Activated T-cell treated with anti-CD3 and anti-CD28 coated beads, Interleukin-2, amount 50 U/mL, for 4 hours (primary cell): ENCODE results near the gene SPTBN1. TPM values are rescaled to one million over a fixed set of nuclear protein-coding genes. Genes with fewer than 3 reads are reported as not detected.
"Not testable (repeated sequence)": the region's sequence is repeated elsewhere in the genome, so short reads cannot be mapped to it uniquely, and the experiment has no call there.

Experiments
- ATAC-seq, 2 donors: fragments of 200-7000 bp; cut with Tn5 transposase; one replicate each; pipeline ENCODE4 v1.10.0; 2021
- DNase-seq: peaks from one replicate; pipeline ENCODE4 v3.0.0-alpha.2; 2020
- H3K27me3 Mint-ChIP-seq: one replicate; pipeline ENCODE4 v1.8.0; 2021; ENCODE audit warnings: low read depth, mixed read lengths
- H3K36me3 Mint-ChIP-seq: one replicate; pipeline ENCODE4 v1.8.0; 2022; ENCODE audit warnings: mixed read lengths; ENCODE audit not compliant: insufficient read depth
- H3K4me1 Mint-ChIP-seq: one replicate; pipeline ENCODE4 v1.8.0; 2021; ENCODE audit warnings: low read depth, mixed read lengths
- H3K4me3 Mint-ChIP-seq: one replicate; pipeline ENCODE4 v1.8.0; 2021; ENCODE audit warnings: mild to moderate bottlenecking, moderate library complexity, mixed read lengths
- H3K9me3 Mint-ChIP-seq: one replicate; pipeline ENCODE4 v1.8.0; 2021; ENCODE audit warnings: mixed read lengths
- total RNA-seq, 3 donors: library from RNA; stranded (reverse); gene quantifications; one replicate each; pipeline ENCODE4 v1.2.1, GENCODE V29; 2021

SPTBN1 gene
- total RNA-seq, 3 donors from 2014 or later = 23.4 to 27.9 (median 24.0) TPM

GRCh38 chr2:54470266-54470938 lies 14.3 kb downstream of the SPTBN1 start:
- no peak for DNase-seq

GRCh38 chr2:54471221-54471711 lies 15.1 kb downstream of the SPTBN1 start:
- Mint-ChIP-seq H3K27me3 (peaks cover 3% of the 10 kb centered on the region), H3K9me3 (no peaks in the 10 kb centered on the region), H3K36me3 (no peaks in the 10 kb centered on the region), H3K4me3 (no peak overlapping the region), H3K4me1 (no peaks in the 10 kb centered on the region)
- no peak for ATAC-seq
- DNase-seq = no peak

More at GRCh38 chr2:54470266-54470938, 14.3 kb downstream of the SPTBN1 start:
- no peaks in the 10 kb centered on the region for H3K36me3 Mint-ChIP-seq
- H3K9me3 Mint-ChIP-seq = no peaks in the 10 kb centered on the region
- H3K4me3 Mint-ChIP-seq = no peak overlapping the region
- peaks cover 3% of the 10 kb centered on the region for H3K27me3 Mint-ChIP-seq
- H3K4me1 Mint-ChIP-seq = no peaks in the 10 kb centered on the region
- ATAC-seq = no peak

- no peaks in the 10 kb centered on the region for H3K36me3 Mint-ChIP-seq
- no peak for DNase-seq
Observed at GRCh38 chr2:54473851-54474250, 17.7 kb downstream of the SPTBN1 start.

GRCh38 chr2:54475285-54475684 lies 19.2 kb downstream of the SPTBN1 start:
- H3K9me3 Mint-ChIP-seq = no peaks in the 10 kb centered on the region
- no peak for DNase-seq
- H3K27me3 Mint-ChIP-seq = no peaks in the 10 kb centered on the region
- no peak overlapping the region for H3K4me3 Mint-ChIP-seq
- H3K4me1 Mint-ChIP-seq = no peaks in the 10 kb centered on the region
- no peak for ATAC-seq
- H3K36me3 Mint-ChIP-seq = no peaks in the 10 kb centered on the region

More at GRCh38 chr2:54473851-54474250, 17.7 kb downstream of the SPTBN1 start:
- Mint-ChIP-seq H3K4me3 (no peak overlapping the region), H3K4me1 (no peaks in the 10 kb centered on the region), H3K27me3 (no peaks in the 10 kb centered on the region), H3K9me3 (no peaks in the 10 kb centered on the region)
- ATAC-seq = no peak

GRCh38 chr2:54475919-54476318 lies 19.8 kb downstream of the SPTBN1 start:
- ATAC-seq = no peak
- Mint-ChIP-seq H3K36me3 (no peaks in the 10 kb centered on the region), H3K4me1 (no peaks in the 10 kb centered on the region), H3K27me3 (no peaks in the 10 kb centered on the region), H3K9me3 (no peaks in the 10 kb centered on the region), H3K4me3 (no peak overlapping the region)
- DNase-seq = no peak

- Mint-ChIP-seq H3K4me3 (no peak overlapping the region), H3K36me3 (no peaks in the 10 kb centered on the region), H3K27me3 (no peaks in the 10 kb centered on the region), H3K9me3 (no peaks in the 10 kb centered on the region), H3K4me1 (no peaks in the 10 kb centered on the region)
- no peak for DNase-seq
- ATAC-seq = no peak
Observed at GRCh38 chr2:54476852-54477251, 20.7 kb downstream of the SPTBN1 start.

- Mint-ChIP-seq H3K9me3 (no peaks in the 10 kb centered on the region), H3K27me3 (peaks cover 6% of the 10 kb centered on the region), H3K36me3 (no peaks in the 10 kb centered on the region), H3K4me1 (no peaks in the 10 kb centered on the region), H3K4me3 (no peak overlapping the region)
- no peak for DNase-seq
- no peak for ATAC-seq
Observed at GRCh38 chr2:54477896-54478295, 21.8 kb downstream of the SPTBN1 start.

GRCh38 chr2:54478899-54479298 lies 22.8 kb downstream of the SPTBN1 start:
- H3K36me3 Mint-ChIP-seq = no peaks in the 10 kb centered on the region
- ATAC-seq (no peak), DNase-seq (no peak)
- H3K9me3 Mint-ChIP-seq = no peaks in the 10 kb centered on the region
- H3K27me3 Mint-ChIP-seq = peaks cover 6% of the 10 kb centered on the region
- H3K4me3 Mint-ChIP-seq = no peak overlapping the region
- H3K4me1 Mint-ChIP-seq = no peaks in the 10 kb centered on the region

- Mint-ChIP-seq H3K4me1 (no peaks in the 10 kb centered on the region), H3K9me3 (no peaks in the 10 kb centered on the region), H3K36me3 (no peaks in the 10 kb centered on the region), H3K27me3 (peaks cover 6% of the 10 kb centered on the region), H3K4me3 (no peak overlapping the region)
- ATAC-seq = no peak
- no peak for DNase-seq
Observed at GRCh38 chr2:54479424-54479823, 23.3 kb downstream of the SPTBN1 start.

GRCh38 chr2:54480025-54480424 lies 23.9 kb downstream of the SPTBN1 start:
- H3K36me3 Mint-ChIP-seq = no peaks in the 10 kb centered on the region
- no peak for ATAC-seq

GRCh38 chr2:54481686-54482085 lies 25.6 kb downstream of the SPTBN1 start:
- Mint-ChIP-seq H3K36me3 (no peaks in the 10 kb centered on the region), H3K9me3 (no peaks in the 10 kb centered on the region)

More at GRCh38 chr2:54480025-54480424, 23.9 kb downstream of the SPTBN1 start:
- no peaks in the 10 kb centered on the region for H3K4me1 Mint-ChIP-seq
- peaks cover 6% of the 10 kb centered on the region for H3K27me3 Mint-ChIP-seq
- no peak overlapping the region for H3K4me3 Mint-ChIP-seq
- no peaks in the 10 kb centered on the region for H3K9me3 Mint-ChIP-seq
- no peak for DNase-seq

GRCh38 chr2:54482715-54483114 lies 26.6 kb downstream of the SPTBN1 start:
- ATAC-seq (no peak), DNase-seq (no peak)
- H3K9me3 Mint-ChIP-seq = no peaks in the 10 kb centered on the region
- H3K36me3 Mint-ChIP-seq = no peaks in the 10 kb centered on the region
- peaks cover 6% of the 10 kb centered on the region for H3K27me3 Mint-ChIP-seq
- H3K4me1 Mint-ChIP-seq = no peaks in the 10 kb centered on the region
- no peak overlapping the region for H3K4me3 Mint-ChIP-seq

More at GRCh38 chr2:54481686-54482085, 25.6 kb downstream of the SPTBN1 start:
- ATAC-seq = no peak
- Mint-ChIP-seq H3K27me3 (peaks cover 6% of the 10 kb centered on the region), H3K4me3 (no peak overlapping the region), H3K4me1 (no peaks in the 10 kb centered on the region)
- DNase-seq = no peak

- DNase-seq (no peak), ATAC-seq (no peak)
- Mint-ChIP-seq H3K4me1 (no peaks in the 10 kb centered on the region), H3K27me3 (peaks cover 8% of the 10 kb centered on the region), H3K4me3 (no peak overlapping the region), H3K36me3 (no peaks in the 10 kb centered on the region), H3K9me3 (no peaks in the 10 kb centered on the region)
Observed at GRCh38 chr2:54483426-54483825, 27.3 kb downstream of the SPTBN1 start.

GRCh38 chr2:54485756-54486155 lies 29.6 kb downstream of the SPTBN1 start:
- DNase-seq, H3K4me3 Mint-ChIP-seq, H3K36me3 Mint-ChIP-seq, ATAC-seq, H3K4me1 Mint-ChIP-seq, H3K9me3 Mint-ChIP-seq: not testable (repeated sequence)
- peaks cover 12% of the 10 kb centered on the region for H3K27me3 Mint-ChIP-seq

GRCh38 chr2:54486766-54487165 lies 30.6 kb downstream of the SPTBN1 start:
- DNase-seq (no peak), ATAC-seq (no peak)
- Mint-ChIP-seq H3K4me3 (no peak overlapping the region), H3K4me1 (no peaks in the 10 kb centered on the region), H3K27me3 (peaks cover 12% of the 10 kb centered on the region), H3K9me3 (no peaks in the 10 kb centered on the region), H3K36me3 (no peaks in the 10 kb centered on the region)
